HEK293 (cell line): ENCODE data around the gene FBXL13.

Experiments used
- BCL11B ChIP-seq: fragments of 450-650 bp; formaldehyde crosslinking; IDR thresholded peaks from 2 replicates; pipeline ENCODE4 v1.5.1; 2016; ENCODE audit warnings: low read depth, missing biosample characterization, missing genetic modification characterization
- ZBTB21 ChIP-seq: fragments of 450-650 bp; formaldehyde crosslinking; IDR thresholded peaks from 2 replicates; pipeline ENCODE4 v1.5.1; 2017; ENCODE audit warnings: missing biosample characterization, missing genetic modification characterization
- ZNF138 ChIP-seq: fragments of 450-650 bp; formaldehyde crosslinking; IDR thresholded peaks from 2 replicates; pipeline ENCODE4 v1.5.1; 2016; ENCODE audit warnings: missing biosample characterization, missing genetic modification characterization, borderline replicate concordance
- ZNF274 ChIP-seq, 2 experiments: fragments of 200-500 bp in 1 of 2; fragments of 450-650 bp in 1 of 2; sonication (Bioruptor generic) in 1 of 2; formaldehyde crosslinking in 1 of 2; IDR thresholded peaks; 2 replicates each; pipeline versions ENCODE4 v1.5.1 to v1.6.1; 2014 to 2016; ENCODE audit warnings: borderline replicate concordance in 1 of 2, inconsistent platforms in 1 of 2, low read length in 1 of 2, missing biosample characterization in 1 of 2, missing genetic modification characterization in 1 of 2
- ZNF335 ChIP-seq: fragments of 450-650 bp; formaldehyde crosslinking; conservative IDR thresholded peaks from 2 replicates; pipeline ENCODE4 v1.5.1; 2016; ENCODE audit warnings: missing biosample characterization, missing genetic modification characterization
- TF ChIP-seq, protein P1 (sequence below): fragments of 450-650 bp; formaldehyde crosslinking; IDR thresholded peaks from 2 replicates; pipeline ENCODE4 v1.5.1; 2016; ENCODE audit warnings: missing biosample characterization, missing genetic modification characterization
- TF ChIP-seq, protein P2 (sequence below): fragments of 450-650 bp; formaldehyde crosslinking; IDR thresholded peaks from 2 replicates; pipeline ENCODE4 v1.5.1; 2016; ENCODE audit warnings: missing biosample characterization, missing genetic modification characterization
- TF ChIP-seq, protein P3 (sequence below): fragments of 450-650 bp; formaldehyde crosslinking; IDR thresholded peaks from 2 replicates; pipeline ENCODE4 v1.5.1; 2016; ENCODE audit warnings: missing biosample characterization, missing genetic modification characterization, borderline replicate concordance
- TF ChIP-seq, protein P4 (sequence below): fragments of 450-650 bp; formaldehyde crosslinking; IDR thresholded peaks from 2 replicates; pipeline ENCODE4 v1.5.1; 2016; ENCODE audit warnings: missing biosample characterization, missing genetic modification characterization

DNA sequence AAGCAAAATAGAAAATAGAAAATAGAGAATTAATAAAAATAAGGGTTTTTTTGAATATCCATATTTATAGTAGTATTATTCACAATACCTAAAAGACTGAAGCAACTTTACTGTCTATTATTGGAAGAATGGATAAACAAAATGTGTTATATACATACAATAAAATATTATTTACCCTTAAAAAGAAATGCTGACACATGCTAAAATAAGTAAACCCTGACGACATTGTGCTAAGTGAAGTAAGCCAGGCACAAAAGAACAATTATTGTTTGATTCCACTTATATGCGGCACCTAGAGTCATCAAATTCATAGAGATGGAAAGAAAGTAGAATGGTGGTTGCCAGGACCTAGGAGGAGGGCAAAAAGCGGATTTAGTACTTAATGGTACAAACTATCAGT, 122.8 kb downstream of the FBXL13 start:
- TF ChIP-seq, protein P1, sequence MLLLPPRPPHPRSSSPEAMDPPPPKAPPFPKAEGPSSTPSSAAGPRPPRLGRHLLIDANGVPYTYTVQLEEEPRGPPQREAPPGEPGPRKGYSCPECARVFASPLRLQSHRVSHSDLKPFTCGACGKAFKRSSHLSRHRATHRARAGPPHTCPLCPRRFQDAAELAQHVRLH (tag by site-specific recombination) = no peak
- TF ChIP-seq, protein P2, sequence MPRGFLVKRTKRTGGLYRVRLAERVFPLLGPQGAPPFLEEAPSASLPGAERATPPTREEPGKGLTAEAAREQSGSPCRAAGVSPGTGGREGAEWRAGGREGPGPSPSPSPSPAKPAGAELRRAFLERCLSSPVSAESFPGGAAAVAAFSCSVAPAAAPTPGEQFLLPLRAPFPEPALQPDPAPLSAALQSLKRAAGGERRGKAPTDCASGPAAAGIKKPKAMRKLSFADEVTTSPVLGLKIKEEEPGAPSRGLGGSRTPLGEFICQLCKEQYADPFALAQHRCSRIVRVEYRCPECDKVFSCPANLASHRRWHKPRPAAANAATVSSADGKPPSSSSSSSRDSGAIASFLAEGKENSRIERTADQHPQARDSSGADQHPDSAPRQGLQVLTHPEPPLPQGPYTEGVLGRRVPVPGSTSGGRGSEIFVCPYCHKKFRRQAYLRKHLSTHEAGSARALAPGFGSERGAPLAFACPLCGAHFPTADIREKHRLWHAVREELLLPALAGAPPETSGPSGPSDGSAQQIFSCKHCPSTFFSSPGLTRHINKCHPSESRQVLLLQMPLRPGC (tag by site-specific recombination) = no peak
- TF ChIP-seq, protein P3, sequence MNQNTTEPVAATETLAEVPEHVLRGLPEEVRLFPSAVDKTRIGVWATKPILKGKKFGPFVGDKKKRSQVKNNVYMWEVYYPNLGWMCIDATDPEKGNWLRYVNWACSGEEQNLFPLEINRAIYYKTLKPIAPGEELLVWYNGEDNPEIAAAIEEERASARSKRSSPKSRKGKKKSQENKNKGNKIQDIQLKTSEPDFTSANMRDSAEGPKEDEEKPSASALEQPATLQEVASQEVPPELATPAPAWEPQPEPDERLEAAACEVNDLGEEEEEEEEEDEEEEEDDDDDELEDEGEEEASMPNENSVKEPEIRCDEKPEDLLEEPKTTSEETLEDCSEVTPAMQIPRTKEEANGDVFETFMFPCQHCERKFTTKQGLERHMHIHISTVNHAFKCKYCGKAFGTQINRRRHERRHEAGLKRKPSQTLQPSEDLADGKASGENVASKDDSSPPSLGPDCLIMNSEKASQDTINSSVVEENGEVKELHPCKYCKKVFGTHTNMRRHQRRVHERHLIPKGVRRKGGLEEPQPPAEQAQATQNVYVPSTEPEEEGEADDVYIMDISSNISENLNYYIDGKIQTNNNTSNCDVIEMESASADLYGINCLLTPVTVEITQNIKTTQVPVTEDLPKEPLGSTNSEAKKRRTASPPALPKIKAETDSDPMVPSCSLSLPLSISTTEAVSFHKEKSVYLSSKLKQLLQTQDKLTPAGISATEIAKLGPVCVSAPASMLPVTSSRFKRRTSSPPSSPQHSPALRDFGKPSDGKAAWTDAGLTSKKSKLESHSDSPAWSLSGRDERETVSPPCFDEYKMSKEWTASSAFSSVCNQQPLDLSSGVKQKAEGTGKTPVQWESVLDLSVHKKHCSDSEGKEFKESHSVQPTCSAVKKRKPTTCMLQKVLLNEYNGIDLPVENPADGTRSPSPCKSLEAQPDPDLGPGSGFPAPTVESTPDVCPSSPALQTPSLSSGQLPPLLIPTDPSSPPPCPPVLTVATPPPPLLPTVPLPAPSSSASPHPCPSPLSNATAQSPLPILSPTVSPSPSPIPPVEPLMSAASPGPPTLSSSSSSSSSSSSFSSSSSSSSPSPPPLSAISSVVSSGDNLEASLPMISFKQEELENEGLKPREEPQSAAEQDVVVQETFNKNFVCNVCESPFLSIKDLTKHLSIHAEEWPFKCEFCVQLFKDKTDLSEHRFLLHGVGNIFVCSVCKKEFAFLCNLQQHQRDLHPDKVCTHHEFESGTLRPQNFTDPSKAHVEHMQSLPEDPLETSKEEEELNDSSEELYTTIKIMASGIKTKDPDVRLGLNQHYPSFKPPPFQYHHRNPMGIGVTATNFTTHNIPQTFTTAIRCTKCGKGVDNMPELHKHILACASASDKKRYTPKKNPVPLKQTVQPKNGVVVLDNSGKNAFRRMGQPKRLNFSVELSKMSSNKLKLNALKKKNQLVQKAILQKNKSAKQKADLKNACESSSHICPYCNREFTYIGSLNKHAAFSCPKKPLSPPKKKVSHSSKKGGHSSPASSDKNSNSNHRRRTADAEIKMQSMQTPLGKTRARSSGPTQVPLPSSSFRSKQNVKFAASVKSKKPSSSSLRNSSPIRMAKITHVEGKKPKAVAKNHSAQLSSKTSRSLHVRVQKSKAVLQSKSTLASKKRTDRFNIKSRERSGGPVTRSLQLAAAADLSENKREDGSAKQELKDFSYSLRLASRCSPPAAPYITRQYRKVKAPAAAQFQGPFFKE (tag by site-specific recombination) = no peak
- TF ChIP-seq, protein P4, sequence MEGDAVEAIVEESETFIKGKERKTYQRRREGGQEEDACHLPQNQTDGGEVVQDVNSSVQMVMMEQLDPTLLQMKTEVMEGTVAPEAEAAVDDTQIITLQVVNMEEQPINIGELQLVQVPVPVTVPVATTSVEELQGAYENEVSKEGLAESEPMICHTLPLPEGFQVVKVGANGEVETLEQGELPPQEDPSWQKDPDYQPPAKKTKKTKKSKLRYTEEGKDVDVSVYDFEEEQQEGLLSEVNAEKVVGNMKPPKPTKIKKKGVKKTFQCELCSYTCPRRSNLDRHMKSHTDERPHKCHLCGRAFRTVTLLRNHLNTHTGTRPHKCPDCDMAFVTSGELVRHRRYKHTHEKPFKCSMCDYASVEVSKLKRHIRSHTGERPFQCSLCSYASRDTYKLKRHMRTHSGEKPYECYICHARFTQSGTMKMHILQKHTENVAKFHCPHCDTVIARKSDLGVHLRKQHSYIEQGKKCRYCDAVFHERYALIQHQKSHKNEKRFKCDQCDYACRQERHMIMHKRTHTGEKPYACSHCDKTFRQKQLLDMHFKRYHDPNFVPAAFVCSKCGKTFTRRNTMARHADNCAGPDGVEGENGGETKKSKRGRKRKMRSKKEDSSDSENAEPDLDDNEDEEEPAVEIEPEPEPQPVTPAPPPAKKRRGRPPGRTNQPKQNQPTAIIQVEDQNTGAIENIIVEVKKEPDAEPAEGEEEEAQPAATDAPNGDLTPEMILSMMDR (tag by site-specific recombination) = no peak
- TF ChIP-seq ZNF274 (IDR thresholded peaks at IDR 0.05; ENCODE audit: low read length) = no peak
- TF ChIP-seq ZNF274 (tag by site-specific recombination; IDR thresholded peaks at IDR 0.05; ENCODE audit: borderline replicate concordance) = no peak
- no peak for TF ChIP-seq ZNF138 (tag by site-specific recombination)
- no peak for TF ChIP-seq BCL11B (tag by site-specific recombination)
- TF ChIP-seq ZNF335 = no peak
- TF ChIP-seq ZBTB21 (tag by site-specific recombination) = no peak
